GM21515 (cell line): ENCODE data around the gene PODXL.

ENCODE experiments used
- ATAC-seq: cut with Tn5 transposase; IDR thresholded peaks from one replicate; pipeline ENCODE4 v1.9.1; 2021; ENCODE audit not compliant: unreplicated experiment

PODXL gene

DNA sequence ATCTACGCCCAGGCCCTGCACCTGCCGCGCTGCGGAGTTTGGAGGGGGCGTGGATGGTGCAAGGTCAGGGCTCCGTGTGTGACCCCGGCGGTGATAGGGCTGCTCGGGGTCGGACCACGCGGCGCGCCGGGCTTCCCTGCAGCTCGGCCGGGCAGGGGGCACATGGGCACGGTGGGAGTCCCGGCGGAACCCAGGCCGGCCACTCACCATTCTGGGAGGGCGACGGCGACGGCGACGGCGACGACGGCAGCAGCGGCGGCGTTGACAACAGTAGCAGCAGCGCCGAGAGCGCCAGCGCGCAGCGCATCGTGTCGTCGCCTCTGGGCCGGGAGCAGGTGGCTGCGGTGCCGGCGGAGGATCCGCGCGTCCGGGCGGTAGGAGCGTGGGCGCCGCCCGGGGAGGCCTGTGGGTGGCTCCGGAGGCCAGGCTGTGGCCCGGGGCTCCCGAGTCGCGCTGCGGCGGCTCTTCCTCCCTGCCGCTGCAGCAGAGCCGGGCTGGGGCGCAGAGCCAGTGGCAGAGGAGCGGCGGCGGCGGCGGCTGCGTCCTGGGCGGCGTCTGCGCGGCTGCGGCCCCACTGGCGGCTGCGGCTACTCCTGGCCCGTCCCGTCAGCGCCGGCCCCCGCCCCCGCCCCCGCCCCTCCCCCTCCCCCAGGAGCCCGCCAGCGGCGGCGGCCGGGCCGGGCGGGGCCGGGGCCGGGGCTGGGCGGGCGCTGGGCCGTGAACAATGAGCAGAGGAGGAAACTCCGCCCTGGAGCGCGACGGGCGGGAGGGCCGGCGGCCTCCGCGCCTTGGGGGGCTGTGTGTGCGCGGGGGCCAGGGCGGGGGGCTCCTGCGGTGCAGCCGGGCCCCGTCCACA, at the start of gene PODXL:
TSS of gene PODXL (minus strand) at position 576 of the 856 bp plus-strand sequence. CDS start at position 307, 269 bp downstream.
- ATAC-seq: peak; percentile 81

DNA sequence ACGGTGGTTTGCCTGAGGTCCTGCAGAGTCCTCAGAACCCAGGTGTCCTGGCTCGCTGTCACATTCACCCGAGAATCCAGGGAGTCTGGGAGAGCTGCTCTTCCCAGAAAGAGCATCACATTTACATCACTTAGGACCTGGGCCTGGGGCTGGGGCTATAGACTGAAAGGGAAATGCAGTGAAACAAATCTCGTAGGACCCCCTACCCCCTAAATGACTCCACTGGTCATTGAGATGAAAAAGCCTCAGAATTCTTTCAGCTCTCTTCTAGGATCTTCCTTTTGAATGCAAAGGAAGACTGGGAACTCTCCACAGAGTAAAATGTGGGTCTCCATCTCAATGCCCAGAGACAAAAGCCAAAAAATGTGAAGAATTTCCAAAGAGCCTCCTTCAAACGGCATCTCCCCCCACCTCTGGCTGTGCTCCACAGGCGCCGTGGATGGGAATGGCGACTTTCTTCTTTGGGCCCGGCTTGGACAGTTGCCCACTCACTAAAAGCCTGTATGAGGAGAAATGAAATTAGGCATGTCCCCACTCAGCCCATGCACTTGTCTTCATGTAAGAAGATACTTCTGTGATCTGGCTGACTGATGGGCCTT, 49.0 kb upstream of the PODXL start:
- no peak for ATAC-seq

DNA sequence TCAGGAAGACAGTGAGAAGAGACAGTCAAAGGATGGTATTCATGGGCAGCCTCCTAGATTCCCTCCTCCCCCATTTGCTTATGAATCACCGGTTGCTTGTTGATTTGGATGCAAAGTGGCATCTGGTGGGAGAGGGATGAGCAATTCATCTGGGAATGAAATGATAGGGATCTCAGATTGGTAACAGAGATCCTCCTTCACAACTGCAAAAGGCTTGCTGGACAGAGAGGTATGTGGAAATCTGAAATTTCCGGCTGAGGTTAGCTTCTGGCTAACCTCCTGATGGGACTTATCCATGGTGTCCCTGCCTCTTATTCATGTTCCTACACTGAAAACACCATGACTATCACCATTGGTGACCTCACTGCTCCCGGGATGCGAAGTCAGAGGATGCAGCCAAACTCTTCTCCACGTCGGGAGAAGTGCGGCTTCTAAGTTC, 48.4 kb upstream of the PODXL start:
- no peak for ATAC-seq

DNA sequence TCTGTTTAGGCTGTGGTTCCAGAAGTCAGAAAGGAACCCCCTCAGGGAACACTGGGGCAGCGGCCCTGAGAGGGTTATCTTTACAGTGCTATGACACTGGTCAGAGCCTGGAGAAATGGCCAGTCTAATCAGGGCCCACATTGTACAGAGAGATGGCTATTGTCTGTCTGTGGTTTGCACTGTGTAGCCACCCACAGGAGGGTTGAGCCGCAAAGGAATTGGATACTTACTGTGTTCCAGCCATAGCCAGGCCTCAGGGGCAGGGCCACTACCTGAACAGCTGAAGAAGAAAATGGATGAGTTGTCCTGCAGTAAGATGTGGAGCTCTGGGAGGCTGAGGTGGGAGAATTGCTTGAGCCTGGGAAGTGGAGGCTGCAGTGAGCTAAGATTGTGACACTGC, 47.5 kb upstream of the PODXL start:
- ATAC-seq: no peak

DNA sequence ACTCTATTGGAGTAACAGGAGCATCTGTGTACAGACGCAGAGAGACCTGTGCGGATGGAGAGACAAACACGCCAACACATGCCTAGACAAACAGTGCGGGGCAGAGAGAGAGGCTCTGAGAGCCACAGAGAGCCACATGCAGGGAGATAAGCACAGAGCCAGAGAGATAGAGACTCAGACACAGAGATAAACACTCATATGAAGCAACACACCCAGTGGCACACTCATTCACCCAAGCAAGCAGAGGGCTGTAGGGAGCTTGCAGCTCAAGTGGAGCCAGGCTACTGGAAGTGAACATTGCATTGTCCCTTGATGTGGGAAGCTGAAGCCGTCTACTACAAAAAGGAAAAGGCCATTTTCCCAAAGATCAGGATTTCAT, 46.6 kb upstream of the PODXL start:
- no peak for ATAC-seq

DNA sequence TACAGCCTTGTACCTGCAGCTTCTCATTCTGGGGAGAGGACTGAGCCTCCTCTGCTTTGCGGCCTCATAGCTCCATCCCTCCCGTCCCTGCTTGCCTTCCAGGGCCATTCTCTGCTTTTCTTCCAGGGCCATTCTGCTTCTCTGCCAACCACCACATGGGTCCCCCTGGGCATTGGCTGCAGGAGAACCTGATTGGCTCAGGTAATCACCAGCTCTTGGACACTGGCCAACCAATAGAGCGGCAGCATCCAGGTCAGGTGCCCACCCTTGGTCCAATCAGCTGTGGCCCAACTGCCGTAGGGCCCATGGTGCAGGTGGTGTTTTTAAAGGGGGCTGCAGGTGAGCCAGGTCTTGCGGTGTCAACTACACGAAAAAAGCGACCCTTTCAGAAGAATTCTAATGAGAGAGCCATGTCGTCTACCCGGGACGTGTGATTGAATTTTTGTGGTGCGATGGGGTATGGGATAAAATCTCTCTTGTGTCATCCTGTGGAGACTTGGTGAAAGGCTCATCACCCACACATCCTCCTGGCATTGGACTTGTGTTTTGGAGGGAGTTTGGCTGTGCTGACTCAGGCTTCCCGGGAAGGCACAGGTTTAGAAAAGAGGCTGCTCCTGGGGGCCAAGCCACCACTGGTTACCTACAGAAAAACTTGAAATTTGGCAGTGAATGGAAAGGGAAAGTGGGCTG, 46.0 kb upstream of the PODXL start:
- no peak for ATAC-seq

DNA sequence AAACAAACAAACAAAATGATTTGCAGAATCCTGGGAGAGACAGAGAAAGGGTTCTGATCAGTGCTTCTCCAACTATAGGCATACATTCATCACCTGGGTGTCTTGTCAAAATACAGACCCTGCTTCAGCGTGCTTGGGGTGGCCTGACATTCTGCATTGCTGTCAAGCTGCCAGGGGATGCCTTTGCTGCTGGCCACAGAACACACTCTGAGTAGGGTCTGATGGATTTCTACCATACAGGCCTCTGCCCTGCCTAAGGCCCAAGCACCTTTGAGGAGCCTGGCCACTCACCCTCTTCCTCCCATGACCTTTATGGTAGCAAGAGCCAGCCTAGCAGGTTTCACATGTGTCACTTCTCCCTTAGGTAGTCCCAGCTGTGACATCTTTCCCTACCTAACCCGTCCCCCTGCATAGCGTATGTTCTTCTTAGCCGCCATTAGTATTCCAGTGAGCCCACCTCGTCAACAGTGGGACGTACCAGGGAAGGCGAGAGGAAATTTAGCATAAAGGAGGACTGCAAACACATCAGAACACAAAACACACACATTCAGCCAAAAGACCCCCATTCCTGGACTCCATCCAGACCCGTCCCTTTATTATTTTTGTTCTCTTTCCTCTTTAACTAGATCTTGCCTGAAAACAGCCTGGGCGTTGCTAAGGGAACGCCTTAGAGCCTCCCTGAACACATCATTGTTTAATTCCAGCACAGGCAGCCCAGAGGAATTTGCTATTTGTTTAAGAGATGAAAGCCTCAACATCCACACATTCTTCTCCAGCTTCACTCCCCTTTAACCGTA, 43.9 kb upstream of the PODXL start:
- ATAC-seq: no peak

DNA sequence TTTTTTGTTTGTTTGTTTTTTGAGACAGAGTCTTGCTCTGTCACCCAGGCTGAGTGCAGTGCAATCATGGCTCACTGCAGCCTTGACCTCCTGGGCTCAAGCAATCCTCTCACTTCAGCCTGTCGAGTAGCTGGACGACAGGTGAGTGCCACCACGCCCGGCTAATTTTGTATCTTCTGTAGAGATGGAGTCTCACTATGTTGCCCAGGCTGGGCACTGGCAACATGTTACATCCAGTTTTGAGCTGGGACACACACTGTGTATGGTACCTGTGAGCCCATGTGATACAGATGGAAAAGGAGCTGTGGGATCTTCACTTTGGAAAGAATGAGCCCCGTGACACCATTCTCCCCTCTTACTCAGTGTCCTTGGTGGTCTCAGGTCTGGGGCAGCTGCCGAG, 40.4 kb upstream of the PODXL start:
- no peak for ATAC-seq

DNA sequence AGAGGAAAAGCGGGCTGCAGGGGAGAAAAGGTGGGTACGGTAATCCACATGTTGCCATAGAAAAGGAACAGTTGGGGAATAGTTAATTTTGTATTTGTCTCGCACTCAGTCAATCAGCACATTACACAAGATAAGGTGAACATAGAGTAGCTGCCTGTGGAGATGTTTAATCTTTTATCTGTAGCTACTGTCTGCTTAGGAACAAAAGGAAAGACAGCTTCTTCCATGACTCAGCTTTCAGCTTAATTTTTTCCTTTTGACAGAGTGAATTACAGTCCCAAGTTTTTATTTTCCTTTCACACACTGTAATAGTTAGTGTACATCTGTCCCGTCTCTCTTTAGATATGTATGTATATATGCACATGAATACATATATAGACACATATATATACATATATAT, 39.3 kb upstream of the PODXL start:
- ATAC-seq: no peak

DNA sequence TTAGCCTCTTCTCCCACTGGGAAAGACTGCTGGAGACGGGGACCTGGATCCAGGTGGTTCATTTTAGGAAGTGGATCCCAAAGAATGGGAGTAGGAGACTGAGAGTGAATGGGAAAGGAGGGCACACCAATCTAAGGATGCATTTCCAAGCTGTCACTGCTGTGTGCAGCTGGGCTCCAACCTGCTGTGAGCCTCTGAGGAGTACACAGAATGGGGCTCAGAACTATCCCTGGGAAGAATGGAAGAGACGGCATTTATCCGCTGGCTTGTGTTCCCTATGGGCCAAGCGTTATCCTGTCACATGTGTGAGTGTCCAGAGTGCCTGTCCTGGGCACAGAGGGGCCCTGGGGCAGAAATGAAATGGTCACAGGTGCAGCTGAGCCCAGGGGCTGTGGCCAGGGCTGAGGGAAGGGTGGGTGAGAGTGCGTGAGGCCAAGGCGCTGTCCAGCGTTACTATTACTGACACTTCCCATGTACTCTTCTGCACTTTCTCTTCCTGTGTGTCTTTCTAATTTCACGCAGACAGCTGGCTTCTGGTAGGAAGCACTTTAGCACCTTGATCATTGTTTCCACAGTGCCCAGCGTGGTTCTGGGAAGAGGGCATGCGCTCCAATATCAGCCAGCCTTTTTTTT, 35.4 kb upstream of the PODXL start:
- no peak for ATAC-seq

DNA sequence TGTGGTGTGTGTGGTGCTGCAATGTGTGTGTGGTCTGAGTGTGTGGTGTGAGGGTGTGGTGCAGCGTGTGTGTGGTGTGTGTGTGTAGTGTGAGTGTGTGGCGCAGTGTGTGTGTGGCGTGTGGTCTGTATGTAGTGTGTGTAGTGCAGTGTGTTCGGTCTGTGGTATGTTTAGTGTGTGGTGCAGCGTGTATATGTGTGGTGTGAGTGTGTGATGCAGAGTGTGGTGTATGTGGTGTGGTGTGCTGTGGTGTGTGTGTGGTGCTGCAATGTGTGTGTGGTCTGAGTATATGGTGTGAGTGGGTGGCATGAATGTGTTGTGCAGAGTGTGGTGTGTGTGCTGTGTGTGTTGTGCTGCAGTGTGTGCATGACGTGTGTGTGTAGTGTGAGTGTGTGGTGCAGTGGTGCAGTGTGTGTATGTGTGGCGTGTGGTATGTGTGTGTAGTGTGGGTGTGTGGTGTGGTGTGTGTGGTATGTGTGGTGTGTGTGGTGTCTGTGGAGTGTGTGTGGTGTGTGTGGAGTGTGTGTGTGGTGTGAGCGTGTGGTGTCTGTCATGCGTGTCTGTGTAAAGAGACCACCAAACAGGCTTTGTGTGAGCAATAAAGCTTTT, 31.0 kb upstream of the PODXL start:
- ATAC-seq: no peak

DNA sequence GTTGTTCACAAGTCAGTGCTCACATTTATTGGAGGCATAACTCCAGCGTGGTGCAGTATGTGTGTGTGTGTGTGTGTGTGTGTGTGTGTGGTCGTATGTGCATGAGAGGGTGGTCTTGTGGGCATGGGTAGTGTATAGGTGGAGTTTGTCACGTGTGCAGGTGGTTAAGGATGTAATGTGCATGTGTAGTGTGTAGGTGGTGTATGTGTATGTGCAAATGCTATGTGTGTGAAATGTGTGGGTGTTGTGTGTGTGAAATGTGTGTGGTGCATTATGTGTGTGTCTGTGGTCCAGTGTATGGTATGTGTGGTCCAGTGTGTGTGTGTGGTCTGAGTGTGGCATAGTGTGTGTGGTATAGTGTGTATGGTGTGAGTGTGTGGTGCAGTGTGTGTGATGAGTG, 30.3 kb upstream of the PODXL start:
- ATAC-seq: no peak

DNA sequence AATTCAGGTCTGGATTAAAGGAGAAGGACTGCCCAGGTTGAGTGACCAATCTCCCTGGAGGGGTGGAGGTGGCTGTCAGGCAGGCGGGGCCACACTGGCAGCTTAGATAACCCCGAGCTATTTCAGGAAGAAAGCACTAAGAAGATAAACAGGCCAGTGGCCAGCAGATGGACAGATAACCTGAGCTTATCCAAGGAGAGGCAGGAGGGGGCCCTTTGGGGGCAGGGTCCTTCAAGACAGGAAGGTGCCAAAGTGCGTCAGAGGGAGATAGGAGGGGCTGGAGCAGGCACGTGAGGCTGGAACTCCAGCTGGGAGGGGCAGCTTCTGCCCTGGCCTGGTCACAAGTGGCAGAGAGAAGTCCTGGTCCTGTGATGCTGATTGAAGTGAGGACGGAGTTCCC, 29.8 kb upstream of the PODXL start:
- no peak for ATAC-seq

DNA sequence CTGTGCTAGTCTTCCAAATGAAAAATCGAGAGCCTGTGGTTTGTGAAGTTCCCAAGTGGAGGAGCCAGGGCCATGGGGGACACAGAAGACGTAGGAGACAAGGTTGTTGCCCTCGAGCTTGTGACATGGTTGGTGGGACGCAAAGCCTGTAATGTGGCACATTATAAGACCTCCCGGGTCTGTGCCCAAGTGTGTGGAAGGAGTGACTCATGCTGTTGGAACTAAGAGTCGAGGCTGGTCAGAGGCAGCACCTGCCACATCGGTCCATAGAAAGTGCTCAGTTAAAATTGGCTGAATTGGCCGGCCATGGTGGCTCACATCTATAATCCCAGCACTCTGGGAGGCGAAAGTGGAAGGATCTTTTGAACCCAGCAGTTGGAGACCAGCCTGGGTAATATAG, 27.0 kb upstream of the PODXL start:
- ATAC-seq: no peak

DNA sequence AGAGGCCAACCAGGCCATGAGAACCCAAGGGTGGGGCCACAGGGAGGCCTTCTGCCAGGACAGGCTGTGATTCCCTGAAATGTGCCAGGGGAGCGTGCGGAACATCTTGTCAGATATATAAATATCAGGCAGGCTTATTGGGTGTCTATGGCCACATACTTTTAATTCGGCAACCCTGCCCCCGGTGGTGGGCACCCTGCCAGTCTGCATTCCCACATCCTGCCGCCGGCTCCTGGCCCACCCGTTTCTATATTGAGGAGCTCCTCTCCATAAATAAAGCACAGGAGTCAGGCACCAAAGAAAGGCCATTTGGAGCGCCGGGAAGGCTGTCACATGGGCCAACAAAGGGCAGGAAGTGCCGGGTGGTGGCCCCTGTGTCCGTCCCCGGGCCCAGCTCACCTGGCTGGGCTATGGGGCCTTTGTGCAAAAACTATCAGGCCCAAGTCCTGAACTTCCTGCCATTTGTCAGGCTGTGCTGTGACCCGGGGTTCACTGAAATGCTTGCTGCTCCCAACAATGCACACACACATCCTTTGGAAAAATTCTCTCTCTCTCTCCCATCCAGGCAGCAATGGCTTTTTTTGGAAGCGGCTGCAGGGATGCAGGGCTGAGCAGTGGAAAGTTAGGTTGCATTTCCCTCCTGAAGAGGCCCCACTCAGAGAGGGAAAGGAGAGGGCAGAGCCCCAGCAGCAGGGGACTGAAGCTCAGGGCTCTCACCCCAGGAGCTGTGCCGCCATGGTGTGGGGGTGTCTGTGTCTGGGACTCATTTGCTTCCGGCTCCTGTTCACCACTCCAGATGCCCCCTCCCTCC, 25.0 kb upstream of the PODXL start:
- ATAC-seq: no peak

DNA sequence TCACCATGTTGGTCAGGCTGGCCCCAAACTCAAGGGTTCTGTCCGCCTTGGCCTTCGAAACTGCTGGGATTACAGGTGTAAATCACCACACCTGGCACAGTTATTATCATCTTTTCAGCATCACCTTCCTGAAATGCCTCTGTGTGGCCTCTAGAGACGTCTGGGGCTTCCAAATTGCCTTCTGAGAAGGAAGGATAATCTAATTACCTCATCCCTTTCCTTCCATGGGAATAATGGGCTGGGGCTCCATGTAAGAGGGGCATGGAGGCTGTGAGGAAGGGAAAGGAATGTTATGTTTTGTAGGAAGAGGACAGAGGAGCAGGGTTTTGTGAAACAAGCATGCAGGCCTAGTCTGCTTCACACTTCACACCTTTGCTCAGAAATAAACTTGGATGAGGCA, 22.2 kb upstream of the PODXL start:
- ATAC-seq: no peak

DNA sequence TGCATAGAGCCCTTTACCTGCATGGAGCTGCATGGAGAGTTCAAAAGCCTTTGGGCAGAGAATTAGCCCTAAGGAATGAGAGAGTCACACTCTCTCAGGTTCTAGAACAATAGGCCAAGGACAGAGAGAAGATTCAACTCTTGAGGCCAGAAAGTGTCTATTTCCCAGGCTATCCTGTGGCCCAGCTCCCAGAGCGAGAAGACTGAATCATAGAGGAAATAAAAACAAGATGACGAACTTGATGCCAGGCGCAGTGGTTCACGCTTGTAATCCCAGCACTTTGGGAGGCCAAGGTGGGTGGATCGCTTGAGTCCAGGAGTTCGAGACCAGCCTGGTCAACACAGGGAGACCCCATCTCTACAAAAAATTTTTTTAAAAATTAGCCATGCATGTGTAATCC, 18.3 kb upstream of the PODXL start:
- no peak for ATAC-seq

DNA sequence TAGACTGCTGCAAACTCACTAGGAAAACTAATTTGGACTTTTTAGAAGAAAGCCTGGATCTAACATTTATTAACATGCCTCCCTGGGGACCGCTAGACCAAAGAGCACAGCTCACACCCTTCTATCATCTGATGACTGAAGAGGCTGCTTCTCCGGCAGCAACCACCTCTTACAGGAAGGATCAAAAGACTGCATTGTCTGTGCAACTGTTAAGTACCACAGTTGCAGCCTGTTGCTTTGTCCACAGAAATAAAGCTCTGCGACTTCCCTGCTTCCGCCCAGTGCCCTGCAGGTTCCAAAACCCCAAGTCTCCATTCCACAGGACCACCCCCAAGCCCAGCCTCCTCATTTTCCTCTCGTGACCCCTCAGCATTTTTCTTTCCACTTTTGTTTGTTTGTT, 14.0 kb upstream of the PODXL start:
- ATAC-seq: no peak

DNA sequence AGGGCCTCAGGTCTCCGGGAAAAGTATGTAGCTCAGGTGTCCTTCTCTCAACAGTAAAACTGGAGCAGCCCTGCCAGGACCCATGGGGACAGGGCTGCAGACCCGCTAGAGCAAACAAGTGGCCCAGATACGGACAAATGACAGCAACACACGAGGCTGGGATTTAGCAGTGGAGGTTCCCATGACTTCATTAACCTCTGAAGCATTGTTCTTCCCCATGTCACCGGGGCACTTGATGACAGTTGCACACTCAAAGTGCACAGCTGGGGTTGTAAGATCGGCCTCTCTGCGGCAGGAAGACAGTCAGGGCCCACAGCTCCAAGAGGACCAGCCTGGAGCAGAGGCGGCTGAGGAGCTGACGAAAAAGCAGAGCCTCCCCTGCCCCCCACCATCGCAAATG, 12.5 kb upstream of the PODXL start:
- no peak for ATAC-seq

DNA sequence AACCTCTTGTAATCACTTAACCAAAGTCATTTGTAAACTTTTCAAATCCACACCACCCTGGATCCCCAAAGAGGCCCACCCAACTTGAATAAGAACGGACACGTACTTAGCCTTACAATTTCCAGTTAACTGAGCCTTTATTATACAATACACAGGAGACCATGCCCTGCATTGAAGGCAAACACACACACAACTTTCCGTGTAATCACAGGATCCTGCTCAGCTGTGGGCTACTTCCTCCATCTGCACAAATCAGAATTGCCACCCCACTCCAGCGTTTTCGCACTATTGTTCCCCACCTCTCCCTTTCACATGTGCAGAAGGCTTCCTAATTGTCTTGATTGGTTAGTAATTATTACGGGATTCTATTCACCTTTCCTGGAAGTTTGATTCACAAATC, 12.1 kb upstream of the PODXL start:
- no peak for ATAC-seq
